HG03097 (cell line): Measurements from ENCODE around the gene TTLL9.
"Not testable (repeated sequence)": the region's sequence is repeated elsewhere in the genome, so short reads cannot be mapped to it uniquely, and the experiment has no call there.

Experiments
- ATAC-seq: cut with Tn5 transposase; IDR thresholded peaks from one replicate; pipeline ENCODE4 v1.9.1; 2021; ENCODE audit not compliant: unreplicated experiment, low FRiP score

The TTLL9 gene

GRCh38 chr20:31914170-31914569 lies 43.7 kb downstream of the TTLL9 start:
- no peak for ATAC-seq

- no peak for ATAC-seq
Measured at GRCh38 chr20:31915491-31916280, 45.3 kb downstream of the TTLL9 start.

- no peak for ATAC-seq
Measured at GRCh38 chr20:31916708-31917107, 46.3 kb downstream of the TTLL9 start.

GRCh38 chr20:31917962-31918412 lies 47.6 kb downstream of the TTLL9 start:
- not testable (repeated sequence) for ATAC-seq

- ATAC-seq, result no peak
Measured at GRCh38 chr20:31918466-31919105, 48.2 kb downstream of the TTLL9 start.

GRCh38 chr20:31919410-31920155 lies 49.1 kb downstream of the TTLL9 start:
- ATAC-seq, result no peak

- no peak for ATAC-seq
Measured at GRCh38 chr20:31920275-31920855, 49.9 kb downstream of the TTLL9 start.

- ATAC-seq, result not testable (repeated sequence)
Measured at GRCh38 chr20:31921480-31921879, 51.0 kb downstream of the TTLL9 start.

GRCh38 chr20:31922181-31922580 lies 51.7 kb downstream of the TTLL9 start:
- ATAC-seq, result no peak

GRCh38 chr20:31922588-31922987 lies 52.2 kb downstream of the TTLL9 start:
- no peak for ATAC-seq

GRCh38 chr20:31923388-31924331 lies 53.2 kb downstream of the TTLL9 start:
- ATAC-seq, result no peak

- no peak for ATAC-seq
Measured at GRCh38 chr20:31924561-31924960, 54.1 kb downstream of the TTLL9 start.

- no peak for ATAC-seq
Measured at GRCh38 chr20:31925631-31926030, 55.2 kb downstream of the TTLL9 start.

- no peak for ATAC-seq
Measured at GRCh38 chr20:31926493-31926892, 56.1 kb downstream of the TTLL9 start.

GRCh38 chr20:31927627-31928159 lies 57.3 kb downstream of the TTLL9 start:
- no peak for ATAC-seq

- ATAC-seq, result not testable (repeated sequence)
Measured at GRCh38 chr20:31929631-31930030, 59.2 kb downstream of the TTLL9 start.

- ATAC-seq, result no peak
Measured at GRCh38 chr20:31930779-31931178, 60.3 kb downstream of the TTLL9 start.

- ATAC-seq, result no peak
Measured at GRCh38 chr20:31933698-31934097, 63.3 kb downstream of the TTLL9 start.

- ATAC-seq, result no peak
Measured at GRCh38 chr20:31934491-31934890, 64.1 kb downstream of the TTLL9 start.
